DMS53 treated with DMSO at 0.1 percent for 48 hours (cell line): ENCODE results near the gene MAP3K20.
"Not testable (repeated sequence)": the region's sequence is repeated elsewhere in the genome, so short reads cannot be mapped to it uniquely, and the experiment has no call there.

Experiments
- DNase-seq: peaks from one replicate; lab custom pipeline; 2025; ENCODE audit not compliant: unreplicated experiment; lab: John Stamatoyannopoulos, UW

MAP3K20 gene

DNA sequence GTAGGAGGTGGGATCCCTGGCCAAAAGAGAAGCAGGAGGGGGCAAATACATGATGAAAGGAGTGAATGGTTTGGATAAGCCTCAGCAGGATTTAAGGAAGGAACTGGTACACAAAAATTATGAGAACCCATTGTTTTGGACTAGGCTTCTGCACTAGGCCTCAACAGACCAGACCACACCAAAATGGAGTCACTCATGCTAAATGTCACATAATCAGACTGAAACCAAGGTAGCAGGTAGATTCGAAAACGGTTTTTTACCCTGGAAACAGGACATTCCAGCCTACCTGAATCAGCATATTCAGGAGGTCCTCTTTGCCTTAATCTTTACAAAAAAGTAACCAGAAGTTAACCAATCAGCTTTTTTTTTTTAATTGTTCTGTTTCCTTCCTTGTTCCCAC, 229.7 kb downstream of the MAP3K20 start:
- no peak for DNase-seq

DNA sequence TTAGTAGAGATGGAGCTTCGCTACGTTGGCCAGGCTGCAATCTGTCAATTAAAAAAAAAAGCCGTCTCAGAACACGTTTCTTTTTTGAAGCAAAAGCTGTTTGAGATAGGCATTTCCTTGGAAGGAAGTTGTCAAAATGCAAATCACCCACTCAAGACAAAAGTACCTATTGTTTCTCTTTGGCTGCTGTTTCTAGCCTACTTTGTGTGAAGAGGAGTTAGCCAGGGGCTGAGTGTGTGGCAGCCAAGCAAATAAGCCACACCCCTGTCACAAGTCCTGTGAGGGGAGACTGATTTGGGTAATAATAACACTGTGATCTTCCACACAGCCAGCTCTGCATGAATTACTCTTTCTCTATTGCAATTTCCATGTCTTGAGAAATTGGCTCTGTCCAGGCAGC, 231.6 kb downstream of the MAP3K20 start:
- no peak for DNase-seq

DNA sequence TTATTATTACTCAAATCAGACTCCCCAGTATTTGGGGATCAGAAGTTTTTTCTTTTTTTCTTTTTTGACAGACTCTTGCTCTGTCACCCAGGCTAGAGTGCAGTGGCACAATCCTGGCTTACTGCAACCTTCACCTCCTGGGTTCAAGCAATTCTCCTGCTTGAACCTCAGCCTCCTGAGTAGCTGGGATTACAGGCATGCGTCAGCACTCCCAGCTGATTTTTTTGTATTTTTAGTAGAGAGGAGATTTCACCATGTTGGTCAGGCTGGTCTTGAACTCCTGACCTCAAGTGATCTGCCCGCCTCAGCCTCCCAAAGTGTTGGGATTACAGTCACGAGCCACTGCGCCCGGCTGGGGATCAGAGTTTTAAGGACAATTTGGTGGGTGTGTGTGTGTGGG, 233.7 kb downstream of the MAP3K20 start:
- DNase-seq = not testable (repeated sequence)

DNA sequence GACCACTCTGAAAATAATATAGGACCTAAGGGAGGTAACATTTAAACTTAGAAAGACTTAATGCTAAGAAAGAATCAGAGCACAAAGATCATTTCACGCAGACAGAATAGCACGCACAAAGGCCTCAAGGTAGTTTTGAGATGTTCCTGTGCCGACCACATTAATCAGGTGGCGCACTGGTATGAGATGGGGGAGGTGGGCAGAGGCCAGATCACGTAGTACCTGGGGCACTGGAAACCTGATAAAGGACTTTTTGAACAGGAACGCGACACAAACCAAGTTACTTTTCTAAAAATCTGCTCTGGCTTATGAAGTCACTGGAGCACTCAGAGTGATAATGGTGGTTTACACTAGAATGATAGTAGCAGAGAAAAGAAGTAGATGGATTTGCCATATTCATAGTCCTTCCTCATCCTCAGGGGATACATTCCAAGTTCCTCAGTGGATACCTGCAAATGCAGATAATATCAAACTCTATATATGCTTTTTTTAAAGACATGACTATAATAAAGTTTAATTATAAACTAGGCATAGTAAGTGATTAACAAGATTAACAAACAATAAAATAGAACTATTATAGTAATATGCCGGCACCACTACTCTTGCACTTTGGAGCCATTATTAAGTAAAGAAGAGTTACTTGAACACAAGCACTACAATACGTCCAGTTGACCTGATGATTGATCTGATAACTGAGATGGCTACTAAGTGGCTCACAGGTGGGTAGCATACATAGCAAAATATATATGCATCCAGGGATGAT, 236.4 kb downstream of the MAP3K20 start:
- DNase-seq = no peak
